Activated CD8-positive, alpha-beta memory T cell treated with anti-CD3 and anti-CD28 coated beads, Interleukin-2, amount 50 U/mL, for 24 hours (primary cell): ENCODE results near the gene GFER.
A peak's percentile ranks its signal among the peaks of the same experiment; 100 is the strongest.

Experiments
- DNase-seq: peaks from one replicate; pipeline ENCODE4 v3.0.0-alpha.2; 2020; ENCODE audit errors: extremely low read depth

The GFER gene

DNA sequence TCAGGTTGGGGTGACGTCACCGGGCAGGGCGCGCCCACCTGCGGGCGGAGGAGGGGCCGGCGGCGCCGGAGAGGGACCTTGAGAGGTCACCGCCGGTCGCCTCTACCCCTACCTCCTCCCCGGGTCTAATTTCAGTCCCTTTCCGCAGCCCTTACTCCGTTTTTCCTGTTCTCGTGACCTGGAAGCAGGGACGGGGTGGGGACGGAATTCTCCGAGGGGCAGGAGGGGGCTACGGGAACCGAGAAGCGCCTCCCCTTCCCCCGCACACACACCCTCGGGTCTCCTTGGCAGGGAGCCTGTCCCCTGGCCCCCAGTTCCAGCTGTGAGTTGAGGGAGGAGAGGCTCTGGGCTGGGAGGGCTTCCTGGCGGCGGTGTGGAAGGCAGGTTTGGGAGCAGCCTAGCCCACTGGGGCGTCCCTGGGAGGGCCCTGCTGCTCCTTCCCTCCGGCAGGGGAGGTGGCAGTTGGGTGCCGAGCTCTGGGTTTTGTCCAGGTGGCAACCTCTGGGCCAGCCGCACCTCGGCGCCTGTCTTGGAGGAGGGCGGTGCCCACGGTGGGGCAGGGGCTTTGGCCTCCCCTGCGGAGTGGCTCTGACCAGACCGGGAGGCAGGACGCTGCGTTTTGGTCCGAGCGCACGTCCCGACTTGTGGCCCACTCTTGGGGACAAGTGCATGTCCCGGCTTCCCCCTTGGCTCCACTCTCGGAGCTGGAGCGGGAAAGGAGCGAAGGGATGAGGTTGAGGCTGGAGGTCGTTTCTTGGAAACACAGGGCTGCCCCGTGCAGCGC is 6.5 kb downstream of the GFER start:
- no peak for DNase-seq

- DNase-seq, result no peak
Measured at GRCh38 chr16:1991135-1991551, 7.2 kb downstream of the GFER start.

- no peak for DNase-seq
Measured at GRCh38 chr16:1991588-1991947, 7.6 kb downstream of the GFER start.

GRCh38 chr16:1991948-1992703 is 8.1 kb downstream of the GFER start:
- peak; percentile 91 for DNase-seq

DNA sequence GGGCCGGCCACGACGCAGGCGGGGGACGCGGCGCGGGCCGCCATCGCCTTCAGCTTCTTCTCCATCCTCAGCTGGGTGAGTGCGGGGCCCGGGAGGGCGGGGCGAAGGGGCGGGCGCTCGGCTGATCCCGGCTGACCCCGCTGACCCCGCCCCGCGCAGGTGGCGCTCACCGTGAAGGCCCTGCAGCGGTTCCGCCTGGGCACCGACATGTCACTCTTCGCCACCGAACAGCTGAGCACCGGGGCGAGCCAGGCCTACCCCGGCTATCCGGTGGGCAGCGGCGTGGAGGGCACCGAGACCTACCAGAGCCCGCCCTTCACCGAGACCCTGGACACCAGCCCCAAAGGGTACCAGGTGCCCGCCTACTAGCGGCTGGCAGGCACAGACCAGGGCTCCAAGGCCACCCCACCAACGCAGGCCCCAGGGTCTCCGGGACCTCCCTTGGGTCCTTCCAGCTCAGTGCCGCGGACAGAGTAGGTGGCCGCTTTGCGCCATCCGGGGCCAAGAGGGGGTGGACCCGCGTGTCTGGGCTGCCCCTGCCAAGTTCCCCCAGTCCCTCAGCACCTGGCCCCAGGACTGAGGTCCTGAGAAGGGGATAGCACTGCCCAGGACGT is 8.8 kb downstream of the GFER start:
- DNase-seq, result no peak

DNA sequence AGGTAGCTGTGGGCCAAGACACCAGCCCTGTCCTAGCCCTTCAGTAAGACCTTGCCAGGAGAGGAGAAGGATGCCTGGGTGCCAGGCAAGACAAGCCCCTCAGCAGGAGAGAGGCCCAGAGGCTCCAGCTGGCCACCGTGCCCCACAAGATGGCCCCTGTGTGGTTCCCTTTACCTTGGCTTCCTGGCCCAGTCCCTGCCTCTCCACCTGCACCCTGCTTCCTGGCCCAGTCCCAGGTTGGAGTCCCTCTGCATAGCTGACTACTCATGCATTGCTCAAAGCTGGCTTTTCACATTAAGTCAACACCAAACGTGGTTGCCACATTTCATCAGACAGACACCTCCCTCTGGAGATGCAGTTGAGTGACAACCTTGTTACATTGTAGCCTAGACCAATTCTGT is 9.7 kb downstream of the GFER start:
- DNase-seq, result no peak

DNA sequence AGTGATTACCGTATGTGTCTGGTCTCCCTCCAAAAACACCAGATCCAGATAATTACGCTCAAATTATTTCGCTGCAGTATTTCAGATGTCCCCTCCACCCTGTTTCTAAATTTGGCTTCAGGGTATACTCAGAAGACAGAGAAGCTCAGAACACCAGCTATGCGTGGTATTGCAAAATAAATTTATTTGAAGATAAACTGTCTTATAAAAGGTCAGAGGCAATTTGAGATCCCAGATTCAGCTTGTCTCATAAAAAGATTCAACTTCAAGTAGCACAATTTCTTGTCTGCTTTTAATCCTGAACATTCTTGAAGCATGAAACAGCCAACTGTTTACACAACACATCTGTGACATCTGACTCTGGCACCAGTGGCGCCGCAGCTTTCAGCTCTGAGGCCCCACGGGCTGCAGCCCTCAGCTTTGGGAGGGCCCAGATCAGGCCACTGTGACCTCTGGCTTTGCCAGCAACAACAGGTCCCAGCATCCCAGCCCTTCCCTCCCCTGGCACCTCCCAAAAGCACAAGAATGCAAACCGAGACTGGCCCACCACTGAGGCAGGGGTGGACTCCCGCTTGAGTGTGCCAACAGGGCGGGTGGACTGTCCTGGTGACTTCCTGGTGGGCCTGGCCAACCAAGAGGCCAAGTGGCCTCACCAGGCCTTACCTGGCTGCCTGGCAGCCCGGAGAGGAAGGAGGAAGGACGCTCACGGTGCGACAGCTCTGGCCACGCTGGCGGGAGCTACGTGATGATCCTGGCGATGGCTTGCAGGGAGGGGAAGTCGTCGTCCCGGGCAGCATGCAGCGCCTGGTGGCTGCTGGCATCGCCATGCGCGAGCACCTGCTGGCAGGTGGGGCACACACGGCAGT is 13.7 kb downstream of the GFER start:
- DNase-seq, result no peak

GRCh38 chr16:1998360-1998835 is 14.4 kb downstream of the GFER start:
- no peak for DNase-seq

GRCh38 chr16:1998852-1999801 is 15.1 kb downstream of the GFER start:
- no peak for DNase-seq

DNA sequence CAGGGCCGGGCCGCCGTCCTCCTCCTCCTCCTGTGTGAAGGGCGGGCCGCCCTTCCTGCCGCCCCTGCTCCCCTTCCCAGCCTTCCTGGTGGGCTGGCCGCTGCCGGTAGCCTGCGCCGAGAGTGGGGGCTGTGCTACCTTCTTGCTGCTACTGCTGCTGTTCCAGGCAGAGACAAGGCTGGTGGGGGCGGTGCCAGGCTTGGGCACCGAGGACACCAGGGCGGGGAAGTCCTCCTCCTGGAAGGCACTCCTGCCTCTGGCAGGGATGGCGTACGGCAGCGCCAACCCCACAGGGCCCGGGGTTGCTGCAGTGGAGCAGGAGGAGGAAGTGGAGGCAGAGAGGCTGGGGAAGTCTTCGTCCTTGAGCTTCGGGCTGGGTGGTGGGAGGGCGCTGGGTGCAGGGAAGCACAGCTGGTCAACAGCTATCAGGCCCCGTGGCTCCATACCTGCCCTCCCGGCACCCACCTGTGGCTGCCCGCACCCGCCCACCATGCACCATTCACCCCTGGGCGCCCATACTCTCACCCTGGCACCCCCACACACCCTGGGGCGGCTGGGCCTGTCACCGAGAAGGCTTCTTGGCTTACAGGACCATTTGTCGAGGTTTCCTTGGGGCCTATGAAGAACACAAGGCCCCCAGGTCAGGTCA is 16.0 kb downstream of the GFER start:
- no peak for DNase-seq

DNA sequence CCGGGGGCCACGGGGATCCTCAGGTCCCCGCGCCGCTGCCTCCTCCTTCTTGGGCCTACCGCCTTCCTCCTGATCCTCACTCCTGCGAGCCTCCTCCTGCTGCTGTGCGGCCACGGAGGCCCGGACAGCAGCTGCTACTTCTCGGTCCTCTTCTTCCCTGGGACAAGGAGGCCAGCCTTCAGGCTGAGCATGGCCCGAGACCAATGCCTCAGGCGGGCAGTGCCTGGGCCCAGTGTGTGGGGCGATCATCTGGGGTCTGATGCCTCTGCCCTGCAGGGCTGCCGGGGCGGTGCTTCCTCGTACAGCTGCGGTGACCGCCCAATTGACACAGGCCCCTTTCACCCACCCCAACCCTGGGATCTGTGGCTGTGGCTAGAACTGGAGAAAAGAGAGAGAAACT is 17.0 kb downstream of the GFER start:
- DNase-seq, result no peak

DNA sequence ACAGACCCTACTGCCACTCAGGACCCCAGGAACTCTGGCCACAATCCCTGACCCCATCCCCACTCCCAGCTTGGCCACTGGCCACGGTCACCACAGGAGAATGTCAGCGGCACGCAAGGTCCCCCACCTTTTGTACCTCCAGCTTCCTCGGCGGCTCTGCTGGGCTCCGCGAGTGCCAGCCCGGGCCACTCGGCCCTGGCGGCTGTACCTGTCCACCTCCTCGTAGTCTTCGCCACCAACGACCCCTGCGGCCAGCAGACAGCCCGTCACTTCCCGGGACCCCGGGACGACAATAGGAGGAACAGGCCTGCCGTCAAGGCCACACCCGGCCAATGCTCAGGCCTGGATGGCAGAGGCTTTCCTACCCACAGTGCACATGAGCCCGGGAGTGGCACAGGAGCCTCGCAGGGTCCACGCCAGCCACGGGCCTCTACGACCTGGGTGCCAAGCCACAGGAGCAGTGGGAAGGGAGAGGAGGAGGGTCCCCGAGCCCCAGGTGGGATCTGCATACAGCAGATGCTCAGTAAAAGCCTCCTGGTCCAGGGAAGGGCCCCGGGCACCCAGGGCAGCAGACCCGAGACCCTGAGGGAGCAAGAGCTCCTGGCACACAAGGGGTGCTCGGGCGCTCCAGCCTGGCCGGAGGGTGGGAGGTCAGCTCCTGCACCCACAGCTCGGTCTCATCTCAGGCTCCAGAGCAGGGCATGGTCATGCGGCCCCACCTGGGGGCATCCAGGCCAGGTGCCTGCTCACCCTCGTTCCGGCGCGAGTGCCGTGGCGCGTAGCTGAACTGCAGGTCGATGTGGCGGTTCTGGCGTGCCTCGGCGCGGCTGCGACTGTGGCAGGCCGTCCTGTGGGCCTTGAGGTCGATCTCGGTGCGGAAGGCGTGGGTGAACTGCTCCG is 17.7 kb downstream of the GFER start:
- DNase-seq, result no peak

DNA sequence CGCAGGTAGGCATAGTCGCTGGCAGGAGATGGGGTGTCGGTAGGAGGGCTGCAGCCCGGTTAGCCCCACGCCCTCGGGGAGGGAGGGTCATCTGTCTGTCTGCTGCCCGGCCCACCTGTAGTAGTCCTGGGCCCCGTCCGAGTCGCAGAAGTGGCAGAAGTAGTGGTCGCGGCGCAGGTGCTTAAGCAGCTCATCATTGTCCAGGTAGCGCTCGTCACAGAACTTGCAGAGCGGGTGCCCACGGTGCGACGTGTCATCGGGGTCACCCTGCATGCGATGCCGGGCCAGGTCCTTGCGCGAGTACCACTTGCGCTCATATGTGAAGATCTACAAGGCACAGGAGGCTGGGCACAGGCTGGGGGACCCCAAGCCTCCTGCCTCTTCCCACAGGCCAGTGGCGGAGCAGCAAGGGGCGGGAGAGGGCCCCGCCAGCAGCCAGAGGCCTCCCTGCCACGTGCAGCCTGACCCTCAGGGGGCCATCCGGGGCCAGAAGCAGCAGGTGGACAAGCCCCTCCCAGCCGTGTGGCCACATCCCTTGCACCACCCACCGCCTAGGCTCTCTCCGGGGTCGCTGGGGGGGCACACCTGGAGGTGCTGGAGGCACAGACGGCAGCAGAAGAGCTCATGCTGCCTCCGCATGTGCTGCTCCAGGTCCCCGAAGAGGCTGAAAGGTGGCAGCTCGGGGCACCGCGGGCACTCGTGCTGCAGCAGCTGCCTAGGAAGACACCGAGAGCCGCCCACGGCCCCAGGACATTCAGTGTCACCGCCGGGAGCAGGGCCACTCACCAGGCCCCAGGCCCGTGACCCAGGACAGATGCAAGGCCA is 18.6 kb downstream of the GFER start:
- no peak for DNase-seq

GRCh38 chr16:2003231-2003826 is 19.3 kb downstream of the GFER start:
- DNase-seq, result no peak

- peak; percentile 63 for DNase-seq
Measured at GRCh38 chr16:2003827-2004641, 20.0 kb downstream of the GFER start.

DNA sequence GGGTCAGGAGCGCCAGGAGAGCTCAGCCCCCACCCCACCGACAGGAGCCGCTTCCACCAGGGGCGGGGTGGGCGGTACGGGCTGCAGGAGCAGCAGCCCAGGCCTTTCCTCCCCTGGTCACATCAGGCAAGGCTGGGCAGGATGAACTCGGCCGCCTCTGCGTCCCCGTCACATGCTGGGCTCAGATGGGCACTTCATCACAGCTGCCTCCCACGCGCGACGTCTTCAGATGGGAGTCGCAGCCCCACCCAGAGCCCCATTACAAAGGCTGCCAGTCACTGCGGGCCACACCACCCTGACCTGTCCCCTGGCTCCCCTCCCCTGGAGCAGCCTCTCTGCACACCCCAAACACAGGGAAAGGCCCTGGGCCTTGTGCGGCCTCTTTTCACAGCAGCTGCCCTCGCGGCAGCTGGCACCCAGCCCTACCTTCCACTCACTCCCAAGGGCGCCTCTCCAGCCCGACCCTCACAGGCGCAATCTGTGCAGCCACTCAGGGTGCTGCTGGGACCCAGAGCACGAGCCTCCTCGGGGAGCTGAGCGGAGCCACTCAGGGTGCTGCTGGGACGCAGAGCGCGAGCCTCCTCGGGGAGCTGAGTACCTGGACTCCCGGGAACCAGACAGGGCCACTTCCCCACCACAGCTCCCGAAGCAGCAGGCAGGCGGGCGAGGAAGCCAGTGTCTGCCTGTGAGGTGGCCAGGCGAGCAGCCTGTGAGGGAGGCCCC is 21.0 kb downstream of the GFER start:
- no peak for DNase-seq
